SKM-1 (cell line): ENCODE results near the gene SFXN5.
A peak's percentile ranks its signal among the peaks of the same experiment; 100 is the strongest.
"Not testable (repeated sequence)": the region's sequence is repeated elsewhere in the genome, so short reads cannot be mapped to it uniquely, and the experiment has no call there.

Experiments used
- DNase-seq: peaks from one replicate; lab custom pipeline; 2025; ENCODE audit not compliant: unreplicated experiment; lab: John Stamatoyannopoulos, UW

Gene SFXN5

GRCh38 chr2:73071360-73072128, at the start of gene SFXN5:
TSS of gene SFXN5 (minus strand) at chr2:73071712. CDS start at chr2:73071705, 7 bp downstream.
- peak; percentile 74 for DNase-seq

- DNase-seq, result not testable (repeated sequence)
These were observed 48.2 kb upstream of the SFXN5 start for GRCh38 chr2:73119611-73120239.

GRCh38 chr2:73117441-73117840, 45.9 kb upstream of the SFXN5 start:
- no peak for DNase-seq

- DNase-seq, result no peak
These were observed 44.9 kb upstream of the SFXN5 start for GRCh38 chr2:73116182-73116960.

- no peak for DNase-seq
These were observed 42.9 kb upstream of the SFXN5 start for GRCh38 chr2:73114273-73114867.

- peak; percentile 43 for DNase-seq
These were observed 41.7 kb upstream of the SFXN5 start, which contains the start of gene RAB11FIP5 for GRCh38 chr2:73112913-73113854. TSS of gene RAB11FIP5 (minus strand) at chr2:73112948. CDS start at chr2:73112777, 171 bp downstream.

GRCh38 chr2:73112026-73112912, 40.8 kb upstream of the SFXN5 start:
- no peak for DNase-seq

- DNase-seq, result no peak
These were observed 39.8 kb upstream of the SFXN5 start for GRCh38 chr2:73111073-73112025.

- DNase-seq, result no peak
These were observed 38.9 kb upstream of the SFXN5 start for GRCh38 chr2:73110168-73111072.

GRCh38 chr2:73109431-73110167, 38.1 kb upstream of the SFXN5 start:
- no peak for DNase-seq

- no peak for DNase-seq
These were observed 35.9 kb upstream of the SFXN5 start for GRCh38 chr2:73107211-73107926.

- no peak for DNase-seq
These were observed 35.3 kb upstream of the SFXN5 start for GRCh38 chr2:73106791-73107190.

- DNase-seq, result no peak
These were observed 34.0 kb upstream of the SFXN5 start for GRCh38 chr2:73105511-73105971.

- DNase-seq, result no peak
These were observed 33.4 kb upstream of the SFXN5 start for GRCh38 chr2:73104933-73105332.

GRCh38 chr2:73103018-73103542, 31.6 kb upstream of the SFXN5 start:
- no peak for DNase-seq
